ENCODE data around the gene LCP1. TPM values are rescaled to one million over a fixed set of nuclear protein-coding genes. Genes with fewer than 3 reads are reported as not detected.

The LCP1 gene
- polyA plus RNA-seq, 4 donors = 14.1 to 35.5 (median 24.7) TPM

- FAIRE-seq (no peak), DNase-seq (no peak)
- WGBS, 3 donors = 84 to 91% (median 91%) methylated on average over 4 of the region's 4 CpGs
- Histone ChIP-seq H3K4me3 (ENCODE audit: low read depth in 1 of 3, low read length in 3 of 3) (no peak overlapping the region), H3K9me3 (ENCODE audit: control insufficient read depth in 2 of 2, insufficient read depth in 1 of 2, low read depth in 1 of 2, low read length in 1 of 2) (no peaks in the 10 kb centered on the region), H3K4me1 (ENCODE audit: control insufficient read depth in 3 of 3, insufficient read depth in 2 of 3, low read depth in 1 of 3, low read length in 2 of 3) (no peaks in the 10 kb centered on the region), H3K27ac (ENCODE audit: low read depth in 1 of 3, low read length in 2 of 3) (no peak overlapping the region), H3K27me3 (ENCODE audit: control insufficient read depth in 3 of 3, insufficient read depth in 3 of 3, low read length in 3 of 3) (no peaks in the 10 kb centered on the region), H3K36me3 (ENCODE audit: control insufficient read depth in 3 of 3, insufficient read depth in 2 of 3, low read depth in 1 of 3, low read length in 3 of 3) (no peaks in the 10 kb centered on the region)
Measured at GRCh38 chr13:46116653-46117502, 65.1 kb downstream of the LCP1 start.

DNA sequence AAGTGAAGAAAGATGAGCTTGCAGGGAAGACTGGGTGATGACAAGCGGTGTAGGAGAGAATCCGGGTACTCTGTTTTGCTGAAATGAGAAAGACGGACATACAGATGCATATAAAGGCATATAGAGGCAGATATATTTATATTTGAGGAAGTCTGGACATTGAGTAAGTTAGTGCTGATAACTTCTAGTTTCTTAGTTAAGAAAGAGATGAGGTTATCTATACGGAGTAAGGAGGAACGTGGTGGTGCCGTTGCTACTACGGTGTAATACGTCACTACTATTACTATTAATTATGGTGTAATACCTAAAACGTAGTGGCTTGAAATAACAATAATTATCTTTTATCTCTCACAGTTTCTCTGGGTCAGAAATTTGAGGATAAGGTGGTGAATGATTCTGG is 67.4 kb downstream of the LCP1 start:
- 88 to 91% (median 89%) methylated on average over 9 of the region's 9 CpGs for WGBS, 3 donors
- DNase-seq (no peak), FAIRE-seq (no peak)
- H3K4me1 ChIP-seq (ENCODE audit: control insufficient read depth in 3 of 3, insufficient read depth in 2 of 3, low read depth in 1 of 3, low read length in 2 of 3) = no peaks in the 10 kb centered on the region
- H3K4me3 ChIP-seq (ENCODE audit: low read depth in 1 of 3, low read length in 3 of 3) = no peak overlapping the region
- no peaks in the 10 kb centered on the region for H3K27me3 ChIP-seq (ENCODE audit: control insufficient read depth in 3 of 3, insufficient read depth in 3 of 3, low read length in 3 of 3)
- H3K36me3 ChIP-seq (ENCODE audit: control insufficient read depth in 3 of 3, insufficient read depth in 2 of 3, low read depth in 1 of 3, low read length in 3 of 3) = no peaks in the 10 kb centered on the region
- H3K9me3 ChIP-seq (ENCODE audit: control insufficient read depth in 2 of 2, insufficient read depth in 1 of 2, low read depth in 1 of 2, low read length in 1 of 2) = no peaks in the 10 kb centered on the region
- no peak overlapping the region for H3K27ac ChIP-seq (ENCODE audit: low read depth in 1 of 3, low read length in 2 of 3)

GRCh38 chr13:46113596-46113995 is 68.4 kb downstream of the LCP1 start:
- DNase-seq (no peak), FAIRE-seq (no peak)
- Histone ChIP-seq H3K27ac (ENCODE audit: low read depth in 1 of 3, low read length in 2 of 3) (no peak overlapping the region), H3K27me3 (ENCODE audit: control insufficient read depth in 3 of 3, insufficient read depth in 3 of 3, low read length in 3 of 3) (no peaks in the 10 kb centered on the region), H3K4me1 (ENCODE audit: control insufficient read depth in 3 of 3, insufficient read depth in 2 of 3, low read depth in 1 of 3, low read length in 2 of 3) (no peaks in the 10 kb centered on the region), H3K4me3 (ENCODE audit: low read depth in 1 of 3, low read length in 3 of 3) (no peak overlapping the region), H3K9me3 (ENCODE audit: control insufficient read depth in 2 of 2, insufficient read depth in 1 of 2, low read depth in 1 of 2, low read length in 1 of 2) (no peaks in the 10 kb centered on the region), H3K36me3 (ENCODE audit: control insufficient read depth in 3 of 3, insufficient read depth in 2 of 3, low read depth in 1 of 3, low read length in 3 of 3) (no peaks in the 10 kb centered on the region)
- WGBS, 3 donors = 66 to 84% (median 76%) methylated on average over 2 of the region's 2 CpGs

GRCh38 chr13:46111151-46111550 is 70.8 kb downstream of the LCP1 start:
- Histone ChIP-seq H3K4me1 (ENCODE audit: control insufficient read depth in 3 of 3, insufficient read depth in 2 of 3, low read depth in 1 of 3, low read length in 2 of 3) (no peaks in the 10 kb centered on the region), H3K36me3 (ENCODE audit: control insufficient read depth in 3 of 3, insufficient read depth in 2 of 3, low read depth in 1 of 3, low read length in 3 of 3) (no peaks in the 10 kb centered on the region), H3K9me3 (ENCODE audit: control insufficient read depth in 2 of 2, insufficient read depth in 1 of 2, low read depth in 1 of 2, low read length in 1 of 2) (no peaks in the 10 kb centered on the region), H3K27ac (ENCODE audit: low read depth in 1 of 3, low read length in 2 of 3) (no peak overlapping the region), H3K4me3 (ENCODE audit: low read depth in 1 of 3, low read length in 3 of 3) (no peak overlapping the region), H3K27me3 (ENCODE audit: control insufficient read depth in 3 of 3, insufficient read depth in 3 of 3, low read length in 3 of 3) (no peaks in the 10 kb centered on the region)
- no peak for FAIRE-seq
- no peak for DNase-seq

DNA sequence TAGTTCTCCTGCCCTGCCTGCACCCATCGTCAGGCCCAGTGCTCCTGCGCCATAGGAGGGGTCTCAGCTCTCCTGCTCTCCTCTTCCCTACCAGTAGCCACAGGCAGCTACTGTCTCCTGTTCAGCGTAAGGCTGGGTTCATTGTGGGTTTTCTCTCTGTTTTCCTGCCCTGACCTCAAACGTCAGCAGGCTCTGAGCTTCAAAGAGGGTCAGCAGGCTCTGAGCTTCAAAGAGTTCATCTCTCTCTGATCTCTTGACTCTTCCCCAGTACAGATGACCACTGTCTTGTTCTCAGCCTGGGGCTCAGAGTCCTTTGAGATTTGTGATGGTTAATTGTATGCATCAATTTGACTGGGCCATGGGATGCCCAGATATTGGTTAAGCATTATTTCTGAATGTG is 72.5 kb downstream of the LCP1 start:
- Histone ChIP-seq H3K36me3 (ENCODE audit: control insufficient read depth in 3 of 3, insufficient read depth in 2 of 3, low read depth in 1 of 3, low read length in 3 of 3) (no peaks in the 10 kb centered on the region), H3K4me3 (ENCODE audit: low read depth in 1 of 3, low read length in 3 of 3) (no peak overlapping the region), H3K27ac (ENCODE audit: low read depth in 1 of 3, low read length in 2 of 3) (no peak overlapping the region), H3K9me3 (ENCODE audit: control insufficient read depth in 2 of 2, insufficient read depth in 1 of 2, low read depth in 1 of 2, low read length in 1 of 2) (no peaks in the 10 kb centered on the region), H3K4me1 (ENCODE audit: control insufficient read depth in 3 of 3, insufficient read depth in 2 of 3, low read depth in 1 of 3, low read length in 2 of 3) (no peaks in the 10 kb centered on the region), H3K27me3 (ENCODE audit: control insufficient read depth in 3 of 3, insufficient read depth in 3 of 3, low read length in 3 of 3) (no peaks in the 10 kb centered on the region)
- WGBS, 3 donors = 44 to 70% (median 66%) methylated on average over 4 of the region's 4 CpGs
- FAIRE-seq = no peak
- no peak for DNase-seq

DNA sequence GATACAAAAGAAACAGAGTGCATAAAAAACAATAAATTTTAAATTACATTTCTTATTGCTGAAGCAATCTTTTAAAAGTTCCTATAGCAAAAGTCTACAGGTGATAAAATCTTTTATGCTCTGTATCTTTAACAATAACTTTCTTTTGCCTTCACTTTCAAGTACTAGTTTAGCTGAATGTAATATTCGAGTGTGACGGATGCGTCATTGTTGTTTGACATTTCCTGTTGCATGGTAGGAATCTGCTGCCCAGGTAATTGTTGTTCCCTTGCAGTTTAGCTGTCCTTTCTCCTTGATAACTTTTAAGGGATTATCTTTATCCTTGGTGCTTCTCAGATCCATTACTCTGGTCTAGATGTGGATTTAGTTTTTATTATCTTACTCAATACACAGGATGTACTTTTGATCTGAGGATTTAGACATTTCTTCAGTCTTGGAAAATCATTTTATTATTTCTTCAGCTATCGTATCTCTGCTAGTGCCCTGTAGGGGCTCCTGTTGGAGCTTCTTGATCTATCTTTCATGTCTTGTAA is 75.1 kb downstream of the LCP1 start:
- 49 to 65% (median 50%) methylated on average over 4 of the region's 4 CpGs for WGBS, 3 donors
- no peak for FAIRE-seq
- no peaks in the 10 kb centered on the region for H3K36me3 ChIP-seq (ENCODE audit: control insufficient read depth in 3 of 3, insufficient read depth in 2 of 3, low read depth in 1 of 3, low read length in 3 of 3)

GRCh38 chr13:46104868-46105267 is 77.1 kb downstream of the LCP1 start, which contains the start of gene CPB2:
TSS of gene CPB2 (minus strand) at chr13:46105033. CDS start at chr13:46105009, 24 bp downstream.
- DNase-seq (no peak), FAIRE-seq (no peak)
- peaks cover 0 to 2% (median 0%) of the 10 kb centered on the region in 3 donors for H3K27me3 ChIP-seq (ENCODE audit: control insufficient read depth in 3 of 3, insufficient read depth in 3 of 3, low read length in 3 of 3)
- no peak within 1 kb of the TSS for H3K4me3 ChIP-seq (ENCODE audit: low read depth in 1 of 3, low read length in 3 of 3)
- H3K27ac ChIP-seq (ENCODE audit: low read depth in 1 of 3, low read length in 2 of 3) = no peak within 1 kb of the TSS
- WGBS, 3 donors = 84 to 89% (median 88%) methylated on average over 4 of the region's 4 CpGs
- H3K4me1 ChIP-seq (ENCODE audit: control insufficient read depth in 3 of 3, insufficient read depth in 2 of 3, low read depth in 1 of 3, low read length in 2 of 3) = no peaks in the 10 kb centered on the region
- no peaks in the 10 kb centered on the region for H3K36me3 ChIP-seq (ENCODE audit: control insufficient read depth in 3 of 3, insufficient read depth in 2 of 3, low read depth in 1 of 3, low read length in 3 of 3)
- H3K9me3 ChIP-seq (ENCODE audit: control insufficient read depth in 2 of 2, insufficient read depth in 1 of 2, low read depth in 1 of 2, low read length in 1 of 2) = no peaks in the 10 kb centered on the region

More for the DNA sequence above, 75.1 kb downstream of the LCP1 start:
- Histone ChIP-seq H3K9me3 (ENCODE audit: control insufficient read depth in 2 of 2, insufficient read depth in 1 of 2, low read depth in 1 of 2, low read length in 1 of 2) (no peaks in the 10 kb centered on the region), H3K4me1 (ENCODE audit: control insufficient read depth in 3 of 3, insufficient read depth in 2 of 3, low read depth in 1 of 3, low read length in 2 of 3) (no peaks in the 10 kb centered on the region), H3K27me3 (ENCODE audit: control insufficient read depth in 3 of 3, insufficient read depth in 3 of 3, low read length in 3 of 3) (peaks cover 0 to 2% (median 0%) of the 10 kb centered on the region in 3 donors), H3K4me3 (ENCODE audit: low read depth in 1 of 3, low read length in 3 of 3) (no peak overlapping the region), H3K27ac (ENCODE audit: low read depth in 1 of 3, low read length in 2 of 3) (no peak overlapping the region)
- DNase-seq = no peak

- peaks cover 0 to 2% (median 0%) of the 10 kb centered on the region in 3 donors for H3K27me3 ChIP-seq (ENCODE audit: control insufficient read depth in 3 of 3, insufficient read depth in 3 of 3, low read length in 3 of 3)
- H3K4me1 ChIP-seq (ENCODE audit: control insufficient read depth in 3 of 3, insufficient read depth in 2 of 3, low read depth in 1 of 3, low read length in 2 of 3) = no peaks in the 10 kb centered on the region
- no peaks in the 10 kb centered on the region for H3K36me3 ChIP-seq (ENCODE audit: control insufficient read depth in 3 of 3, insufficient read depth in 2 of 3, low read depth in 1 of 3, low read length in 3 of 3)
- H3K9me3 ChIP-seq (ENCODE audit: control insufficient read depth in 2 of 2, insufficient read depth in 1 of 2, low read depth in 1 of 2, low read length in 1 of 2) = no peaks in the 10 kb centered on the region
- FAIRE-seq (no peak), DNase-seq (no peak)
- H3K27ac ChIP-seq (ENCODE audit: low read depth in 1 of 3, low read length in 2 of 3) = no peak overlapping the region
- no peak overlapping the region for H3K4me3 ChIP-seq (ENCODE audit: low read depth in 1 of 3, low read length in 3 of 3)
- 86 to 92% (median 90%) methylated on average over 7 of the region's 7 CpGs for WGBS, 3 donors
Measured at GRCh38 chr13:46103037-46103436, 78.9 kb downstream of the LCP1 start.
